K562 (cell line): ENCODE data around the gene RHEB. TPM values are rescaled to one million over a fixed set of nuclear protein-coding genes. Genes with fewer than 3 reads are reported as not detected.

ENCODE experiments used
- ATAC-seq: fragments of 200-7000 bp; cut with Tn5 transposase; 3 replicates; pipeline ENCODE4 v1.9.1; 2020; ENCODE audit warnings: moderate library complexity
- BruUV-seq: library from RNA; stranded (reverse); fragments of 400-500 nt; replicated peaks from 2 replicates; lab custom pipeline; 2021; lab: Mats Ljungman, UMichigan
- CTCF ChIA-PET: fragments of 300-600 bp; formaldehyde crosslinking; extraction: SDS; loops from one replicate; lab custom pipeline; 2021; ENCODE audit warnings: low intra/inter-chr PET ratio; lab: Yijun Ruan, JAX
- POLR2A ChIA-PET: fragments of 300-600, 350-650 bp; sonication (Branson Sonifier 250); formaldehyde crosslinking; extraction: SDS; loops from one replicate; lab custom pipeline; 2021; ENCODE audit warnings: antibody characterized with exemption, inconsistent platforms; lab: Yijun Ruan, JAX
- DNase-seq, 4 experiments: peaks; one replicate each; pipeline versions ENCODE4 v3.0.0 to v3.0.0-alpha.2; 2011 to 2018; ENCODE audit warnings: low spot score in 3 of 4, mixed read lengths in 3 of 4; ENCODE audit errors: extremely low read depth in 1 of 4
- FAIRE-seq: peaks from 2 replicates; lab custom pipeline; 2011; peaks lifted over from hg19 to GRCh38; lab: Jason Lieb, UNC
- H2AFZ ChIP-seq: 2 replicates; pipeline ENCODE4 v1.6.0; 2011; ENCODE audit warnings: low read depth, low read length, control low read depth, inconsistent platforms
- H3K27ac ChIP-seq: fragments of 200-600 bp; 3 replicates; pipeline ENCODE4 v1.8.0; 2011; ENCODE audit warnings: low read depth, mild to moderate bottlenecking, control low read depth, inconsistent platforms, low read length, moderate library complexity, mixed read lengths; ENCODE audit errors: extremely low read depth
- H3K27me3 ChIP-seq, 2 experiments: fragments of 300-600 bp in 1 of 2; 2 replicates in 1 of 2; 3 replicates in 1 of 2; pipeline versions ENCODE4 v1.6.0 to v1.8.0; 2011; ENCODE audit warnings: inconsistent platforms in 2 of 2, low read length in 2 of 2, mild to moderate bottlenecking in 1 of 2, mixed read lengths in 1 of 2, moderate library complexity in 1 of 2; ENCODE audit not compliant: control insufficient read depth in 2 of 2, insufficient read depth in 2 of 2
- H3K36me3 ChIP-seq: fragments of 300-600 bp; 3 replicates; pipeline ENCODE4 v1.8.0; 2011; ENCODE audit warnings: mild to moderate bottlenecking, low read length, inconsistent platforms; ENCODE audit not compliant: control insufficient read depth, insufficient read depth
- H3K4me1 ChIP-seq, 2 experiments: fragments of 200-600 bp in 1 of 2; replicated peaks in 1 of 2; 2 replicates in 1 of 2; 3 replicates in 1 of 2; pipeline versions ENCODE4 v1.5.1 to v1.8.0; 2011; ENCODE audit warnings: inconsistent platforms in 2 of 2, low read length in 2 of 2, mild to moderate bottlenecking in 1 of 2, mixed read lengths in 1 of 2, moderate library complexity in 1 of 2; ENCODE audit not compliant: control insufficient read depth in 2 of 2, insufficient read depth in 2 of 2
- H3K4me2 ChIP-seq: 2 replicates; pipeline ENCODE4 v1.6.1; 2011; ENCODE audit warnings: low read length, control low read depth, inconsistent platforms, mixed read lengths; ENCODE audit not compliant: insufficient read depth
- H3K4me3 ChIP-seq: fragments of 200-600 bp; sonication (generic), shearing (Covaris generic); 2 replicates; pipeline ENCODE4 v1.5.1; 2016; ENCODE audit warnings: control low read depth, inconsistent platforms
- H3K79me2 ChIP-seq: fragments of 200-600 bp; 3 replicates; pipeline ENCODE4 v1.8.0; 2011; ENCODE audit warnings: low read length, inconsistent platforms; ENCODE audit not compliant: control insufficient read depth, insufficient read depth
- H3K9ac ChIP-seq, 2 experiments: 2 replicates each; pipeline versions ENCODE4 v1.6.0 to v1.6.1; 2011; ENCODE audit warnings: low read depth in 2 of 2, low read length in 2 of 2, control low read depth in 1 of 2, inconsistent platforms in 1 of 2, mild to moderate bottlenecking in 1 of 2, mixed read lengths in 1 of 2; ENCODE audit not compliant: insufficient read depth in 1 of 2
- H3K9me1 ChIP-seq: one replicate; pipeline ENCODE4 v1.6.0; 2011; ENCODE audit warnings: inconsistent platforms, mild to moderate bottlenecking, low read length, moderate library complexity; ENCODE audit not compliant: control insufficient read depth, insufficient read depth
- H3K9me3 ChIP-seq: replicated peaks from 2 replicates; pipeline ENCODE4 v1.5.1; 2011; ENCODE audit warnings: low read depth, low read length, inconsistent platforms; ENCODE audit not compliant: control insufficient read depth, insufficient read depth
- H4K20me1 ChIP-seq: replicated peaks from 2 replicates; pipeline ENCODE4 v1.6.1; 2011; ENCODE audit warnings: low read length, inconsistent platforms, mixed read lengths; ENCODE audit not compliant: control insufficient read depth, insufficient read depth
- CBX3 ChIP-seq, 2 experiments: IDR thresholded peaks; 1 replicate in 1 of 2; 2 replicates in 1 of 2; pipeline ENCODE4 v1.6.1; 2012; ENCODE audit warnings: inconsistent platforms in 2 of 2, low read length in 2 of 2, borderline replicate concordance in 1 of 2, control low read depth in 1 of 2
- DLX4 ChIP-seq: fragments of 250-450 bp; sonication (Bioruptor Pico); IDR thresholded peaks from 2 replicates; pipeline ENCODE4 v1.6.1; 2021; ENCODE audit warnings: mild to moderate bottlenecking
- GTF2E2 ChIP-seq: fragments of 200-800 bp; sonication (Bioruptor generic); IDR thresholded peaks from 2 replicates; pipeline ENCODE4 v1.6.1; 2016; ENCODE audit warnings: missing genetic modification characterization, missing compliant biosample characterization
- GTF2F1 ChIP-seq: IDR thresholded peaks from 2 replicates; pipeline ENCODE4 v1.6.1; 2011; ENCODE audit warnings: low read depth, low read length, improper control_type of control experiment
- KAT8 ChIP-seq: fragments of 450-650 bp; IDR thresholded peaks from 2 replicates; pipeline ENCODE4 v1.6.1; 2016; ENCODE audit warnings: low read depth, mild to moderate bottlenecking
- NFIC ChIP-seq: fragments of 450-650 bp; IDR thresholded peaks from 2 replicates; pipeline ENCODE4 v1.6.1; 2017; ENCODE audit warnings: mild to moderate bottlenecking, inconsistent platforms
- ZKSCAN8 ChIP-seq: fragments of 200-800 bp; sonication (Bioruptor generic); IDR thresholded peaks from 2 replicates; pipeline ENCODE4 v1.6.1; 2016; ENCODE audit warnings: missing genetic modification characterization, missing compliant biosample characterization
- WGBS: fragments of 100-300 bp; shearing (Covaris generic); methylation state at CpG from one replicate; pipeline ENCODE4 v1.1.6; 2016; ENCODE audit warnings: low coverage, mixed read lengths; ENCODE audit not compliant: insufficient coverage; ENCODE audit errors: missing lambda C conversion rate; 5-methylcytosine and 5-hydroxymethylcytosine counted together
- in situ Hi-C: fragments of 300-500 bp; cut with MboI; formaldehyde crosslinking; loops from 4 replicates; pipeline ENCODE4 v1.15.0; 2018; ENCODE audit warnings: inconsistent platforms, mixed read lengths
- intact Hi-C: fragments of 100-400 bp; cut with micrococcal nuclease; formaldehyde crosslinking; loops from 2 replicates; pipeline ENCODE4 v1.14.2; 2022
- polyA plus RNA-seq, 8 experiments: library from polyadenylated mRNA; depleted of rRNA in 4 of 8; stranded (reverse) in 5 of 8; unstranded in 3 of 8; fragments of >200 nt; fragmentation: Nextera tagmentation in 2 of 8; fragmentation: Illumina TruSeq in 1 of 8; extraction: Ambion mirVana in 2 of 8; extraction: Trizol in 1 of 8; gene quantifications; 2 replicates each; pipeline versions ENCODE4 v1.2.1 to v1.2.3, GENCODE V29; 2011 to 2014; ENCODE audit warnings: inconsistent platforms in 1 of 8, missing spikeins in 1 of 8
- total RNA-seq, 7 experiments: library from RNA; depleted of rRNA in 6 of 7; stranded (reverse); fragments of >200 nt in 6 of 7; fragmentation: Illumina TruSeq in 2 of 7; extraction: Trizol in 2 of 7; gene quantifications; 2 replicates each; pipeline versions ENCODE4 v1.2.1 to v1.2.3, GENCODE V29; 2011 to 2021; ENCODE audit warnings: low replicate concordance in 1 of 7
- TF ChIP-seq, protein P1 (sequence below): sonication (generic); formaldehyde crosslinking; IDR thresholded peaks from 2 replicates; pipeline ENCODE4 v1.8.0; 2022; ENCODE audit warnings: mild to moderate bottlenecking, missing genetic modification reagents
- TF ChIP-seq, protein P2 (sequence below): fragments of 200-400 bp; formaldehyde crosslinking; IDR thresholded peaks from 2 replicates; pipeline ENCODE4 v1.6.1; 2017; ENCODE audit warnings: mild to moderate bottlenecking, low read depth, low read length, moderate library complexity

Gene RHEB
- total and polyA plus RNA-seq, 9 of the 15 experiments (the other 6 are each of a cell fraction or from before 2014, with no cell fraction given), result 28.5 to 249 (median 182) TPM

- TF ChIP-seq, protein P1, sequence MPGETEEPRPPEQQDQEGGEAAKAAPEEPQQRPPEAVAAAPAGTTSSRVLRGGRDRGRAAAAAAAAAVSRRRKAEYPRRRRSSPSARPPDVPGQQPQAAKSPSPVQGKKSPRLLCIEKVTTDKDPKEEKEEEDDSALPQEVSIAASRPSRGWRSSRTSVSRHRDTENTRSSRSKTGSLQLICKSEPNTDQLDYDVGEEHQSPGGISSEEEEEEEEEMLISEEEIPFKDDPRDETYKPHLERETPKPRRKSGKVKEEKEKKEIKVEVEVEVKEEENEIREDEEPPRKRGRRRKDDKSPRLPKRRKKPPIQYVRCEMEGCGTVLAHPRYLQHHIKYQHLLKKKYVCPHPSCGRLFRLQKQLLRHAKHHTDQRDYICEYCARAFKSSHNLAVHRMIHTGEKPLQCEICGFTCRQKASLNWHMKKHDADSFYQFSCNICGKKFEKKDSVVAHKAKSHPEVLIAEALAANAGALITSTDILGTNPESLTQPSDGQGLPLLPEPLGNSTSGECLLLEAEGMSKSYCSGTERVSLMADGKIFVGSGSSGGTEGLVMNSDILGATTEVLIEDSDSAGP (CRISPR knock-in tag), result no peak
- TF ChIP-seq DLX4 (CRISPR knock-in tag) (no peak), GTF2F1 (no peak)
Observed at GRCh38 chr7:151423936-151424335, 95.8 kb downstream of the RHEB start (continued).

GRCh38 chr7:151423226-151423625, 96.5 kb downstream of the RHEB start:
- no peak for ATAC-seq
- intact Hi-C loops, result no loop called here
- no peaks in the 10 kb centered on the region for H3K79me2 ChIP-seq
- H3K36me3 ChIP-seq, result no peaks in the 10 kb centered on the region
- in situ Hi-C loops, result no loop called here
- DNase-seq, result no peak
- H3K9me1 ChIP-seq, result no peaks in the 10 kb centered on the region
- 9% methylated on average over 7 of the region's 7 CpGs for WGBS
- no peak overlapping the region for H2AFZ ChIP-seq
- H3K4me2 ChIP-seq, result no peak overlapping the region
- peaks cover 0 to 8% of the 10 kb centered on the region in 2 experiments; a peak in 2 of 5 replicates for H3K4me1 ChIP-seq
- ChIA-PET CTCF (no interaction called here), POLR2A (interaction anchor here (0.5 to 0.9 kb wide), 2 partner anchors 8 to 11 kb away, joined by 4 to 5 read pairs; no protein-coding TSS in a partner anchor)
- H3K9me3 ChIP-seq, result peaks cover 21% of the 10 kb centered on the region
- no peak overlapping the region for H3K27ac ChIP-seq
- no peak overlapping the region for H3K4me3 ChIP-seq
- FAIRE-seq, result no peak
- H3K9ac ChIP-seq, result no peak overlapping the region
- TF ChIP-seq NFIC (no peak), KAT8 (no peak), GTF2E2 (tag) (no peak), ZKSCAN8 (CRISPR knock-in tag) (no peak), CBX3 (IDR thresholded peaks at IDR 0.05; ENCODE audit: borderline replicate concordance in 1 of 2, low read length in 2 of 2) (no peak)
- TF ChIP-seq, protein P2, sequence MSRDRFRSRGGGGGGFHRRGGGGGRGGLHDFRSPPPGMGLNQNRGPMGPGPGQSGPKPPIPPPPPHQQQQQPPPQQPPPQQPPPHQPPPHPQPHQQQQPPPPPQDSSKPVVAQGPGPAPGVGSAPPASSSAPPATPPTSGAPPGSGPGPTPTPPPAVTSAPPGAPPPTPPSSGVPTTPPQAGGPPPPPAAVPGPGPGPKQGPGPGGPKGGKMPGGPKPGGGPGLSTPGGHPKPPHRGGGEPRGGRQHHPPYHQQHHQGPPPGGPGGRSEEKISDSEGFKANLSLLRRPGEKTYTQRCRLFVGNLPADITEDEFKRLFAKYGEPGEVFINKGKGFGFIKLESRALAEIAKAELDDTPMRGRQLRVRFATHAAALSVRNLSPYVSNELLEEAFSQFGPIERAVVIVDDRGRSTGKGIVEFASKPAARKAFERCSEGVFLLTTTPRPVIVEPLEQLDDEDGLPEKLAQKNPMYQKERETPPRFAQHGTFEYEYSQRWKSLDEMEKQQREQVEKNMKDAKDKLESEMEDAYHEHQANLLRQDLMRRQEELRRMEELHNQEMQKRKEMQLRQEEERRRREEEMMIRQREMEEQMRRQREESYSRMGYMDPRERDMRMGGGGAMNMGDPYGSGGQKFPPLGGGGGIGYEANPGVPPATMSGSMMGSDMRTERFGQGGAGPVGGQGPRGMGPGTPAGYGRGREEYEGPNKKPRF, result no peak
- no TSS peak for BruUV-seq
- peaks cover 4 to 25% of the 10 kb centered on the region in 2 experiments; a peak in 3 of 5 replicates for H3K27me3 ChIP-seq
- no peaks in the 10 kb centered on the region for H4K20me1 ChIP-seq
